ENCODE measurements around the gene CDK5R2.

CDK5R2 gene

DNA sequence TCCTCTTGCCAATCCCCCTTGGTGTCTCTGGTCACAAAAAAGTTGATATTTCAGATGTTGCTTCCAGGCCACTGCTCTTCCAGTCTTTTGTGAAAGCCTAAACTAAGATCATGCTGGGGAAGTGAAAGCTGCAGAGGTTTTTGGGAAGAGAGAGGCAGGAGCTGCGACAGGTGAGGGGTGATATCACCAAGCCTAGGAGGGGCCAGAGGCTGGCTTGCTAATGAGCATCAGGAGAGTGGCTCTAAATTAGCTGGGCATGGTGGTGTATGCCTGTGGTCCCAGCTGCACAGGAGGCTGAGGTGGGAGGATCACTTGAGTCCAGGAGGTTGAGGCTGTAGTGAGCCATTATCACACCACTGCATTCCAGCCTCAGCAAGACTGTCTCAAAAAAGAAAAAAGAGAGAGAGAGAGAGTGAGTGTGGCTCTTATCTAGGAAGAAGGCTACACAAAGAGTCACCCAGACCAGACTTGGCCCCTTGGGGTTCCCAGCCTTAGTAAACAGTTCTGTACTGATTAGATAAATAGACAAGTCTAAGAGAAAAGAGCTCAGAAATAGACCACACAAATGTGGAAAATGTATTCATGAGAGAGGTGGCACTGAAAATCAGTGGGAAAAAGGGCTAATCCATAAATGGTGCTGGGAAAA lies 14.6 kb upstream of the CDK5R2 start:
- H3K4me3 ChIP-seq (ENCODE audit: low read depth, low read length), result no peak overlapping the region
- TF ChIP-seq, protein P1, sequence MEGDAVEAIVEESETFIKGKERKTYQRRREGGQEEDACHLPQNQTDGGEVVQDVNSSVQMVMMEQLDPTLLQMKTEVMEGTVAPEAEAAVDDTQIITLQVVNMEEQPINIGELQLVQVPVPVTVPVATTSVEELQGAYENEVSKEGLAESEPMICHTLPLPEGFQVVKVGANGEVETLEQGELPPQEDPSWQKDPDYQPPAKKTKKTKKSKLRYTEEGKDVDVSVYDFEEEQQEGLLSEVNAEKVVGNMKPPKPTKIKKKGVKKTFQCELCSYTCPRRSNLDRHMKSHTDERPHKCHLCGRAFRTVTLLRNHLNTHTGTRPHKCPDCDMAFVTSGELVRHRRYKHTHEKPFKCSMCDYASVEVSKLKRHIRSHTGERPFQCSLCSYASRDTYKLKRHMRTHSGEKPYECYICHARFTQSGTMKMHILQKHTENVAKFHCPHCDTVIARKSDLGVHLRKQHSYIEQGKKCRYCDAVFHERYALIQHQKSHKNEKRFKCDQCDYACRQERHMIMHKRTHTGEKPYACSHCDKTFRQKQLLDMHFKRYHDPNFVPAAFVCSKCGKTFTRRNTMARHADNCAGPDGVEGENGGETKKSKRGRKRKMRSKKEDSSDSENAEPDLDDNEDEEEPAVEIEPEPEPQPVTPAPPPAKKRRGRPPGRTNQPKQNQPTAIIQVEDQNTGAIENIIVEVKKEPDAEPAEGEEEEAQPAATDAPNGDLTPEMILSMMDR (IDR thresholded peaks at IDR 0.05; ENCODE audit: low read depth, low read length), result no peak

- H3K4me3 ChIP-seq (ENCODE audit: low read depth, low read length), result no peak overlapping the region
- TF ChIP-seq, protein P1 (IDR thresholded peaks at IDR 0.05; ENCODE audit: low read depth, low read length), result no peak
Measured at GRCh38 chr2:218946621-218947020, 12.8 kb upstream of the CDK5R2 start.

DNA sequence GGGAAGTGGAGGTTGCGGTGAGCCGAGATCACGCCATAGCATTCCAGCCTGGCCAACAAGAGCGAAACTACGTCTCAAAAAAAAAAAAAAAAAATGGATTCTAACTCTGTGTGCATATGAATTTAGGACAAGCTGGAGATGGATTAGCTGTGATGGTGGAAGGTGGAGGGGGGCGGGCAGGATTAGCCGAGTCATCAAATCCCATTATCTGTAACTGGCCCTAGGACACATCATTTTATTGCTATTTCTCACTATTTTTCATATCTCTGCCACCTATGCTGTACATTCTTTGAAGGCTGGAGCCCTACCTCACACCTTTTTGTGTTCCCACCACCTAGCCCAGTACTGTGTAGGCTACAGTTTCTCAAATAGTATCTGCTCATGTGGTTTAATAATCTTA lies 7.3 kb upstream of the CDK5R2 start:
- TF ChIP-seq, protein P1 (IDR thresholded peaks at IDR 0.05; ENCODE audit: low read depth, low read length), result no peak
- no peak overlapping the region for H3K4me3 ChIP-seq (ENCODE audit: low read depth, low read length)

DNA sequence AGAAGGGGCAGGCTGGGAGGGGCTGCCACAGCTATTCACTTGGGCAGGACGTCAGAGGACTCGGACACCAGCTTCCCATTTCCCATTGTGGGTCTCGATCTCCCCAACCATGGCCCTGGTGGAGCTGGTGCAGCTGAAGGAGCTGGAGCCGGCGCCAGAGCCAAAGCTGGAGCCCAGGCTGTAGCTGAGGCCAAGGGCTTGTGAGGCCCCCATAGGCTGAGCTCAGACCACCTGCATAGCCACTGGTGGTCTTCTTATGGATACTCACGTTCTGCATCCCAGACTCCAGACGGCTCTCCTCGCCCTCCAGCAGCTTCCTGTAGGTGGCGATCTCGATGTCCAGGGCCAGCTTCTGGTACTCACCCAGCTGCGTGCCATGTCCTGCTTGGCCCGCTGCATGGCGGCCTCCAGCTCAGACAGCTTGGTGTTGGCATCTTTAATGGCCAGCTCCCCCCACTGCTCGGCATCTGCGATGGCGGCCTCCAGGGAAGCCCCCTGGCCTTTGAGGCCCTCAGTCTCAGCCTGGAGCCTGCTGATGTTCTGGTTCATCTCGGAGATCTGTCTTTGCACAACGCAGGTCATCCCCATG lies 6.0 kb upstream of the CDK5R2 start:
- H3K4me3 ChIP-seq (ENCODE audit: low read depth, low read length), result no peak overlapping the region
- TF ChIP-seq, protein P1 (IDR thresholded peaks at IDR 0.05; ENCODE audit: low read depth, low read length), result no peak

DNA sequence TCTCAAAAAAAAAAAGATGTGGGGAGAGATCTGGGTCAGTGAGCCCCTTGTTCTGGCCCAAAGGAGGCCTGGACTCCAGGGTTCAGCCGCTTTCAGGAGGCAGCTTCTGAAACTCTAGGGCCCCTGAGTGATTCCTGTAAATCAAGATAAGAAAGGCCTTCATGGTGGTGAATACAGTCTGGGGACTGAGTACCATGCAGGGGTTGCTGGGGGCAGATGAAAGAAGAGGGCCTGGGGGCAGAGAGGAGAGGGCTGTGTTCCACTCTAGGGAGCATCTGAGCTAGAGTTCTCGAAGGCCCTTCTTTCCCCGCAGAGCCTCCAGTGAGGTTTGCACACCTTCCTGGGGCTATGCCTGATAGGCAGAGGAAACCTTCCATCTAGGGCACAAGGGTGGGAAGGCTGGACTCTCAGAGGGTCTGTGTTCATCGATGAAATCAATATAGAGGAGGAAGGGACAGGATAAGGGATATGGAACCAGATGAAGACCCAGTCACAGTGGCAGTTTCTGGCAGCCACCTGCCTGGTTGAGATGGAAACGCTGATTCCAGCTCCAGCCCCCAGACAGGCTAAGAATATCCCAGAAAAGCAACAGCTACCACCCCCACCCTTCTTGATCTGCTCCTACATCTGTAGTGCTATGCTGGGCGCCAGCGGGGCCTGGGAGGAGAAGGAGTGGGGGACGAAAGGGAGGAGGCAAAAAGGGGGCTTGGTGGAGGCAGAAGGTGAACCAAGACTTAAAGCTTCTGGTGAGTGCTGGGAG lies 4.7 kb upstream of the CDK5R2 start:
- TF ChIP-seq, protein P1 (IDR thresholded peaks at IDR 0.05; ENCODE audit: low read depth, low read length), result no peak

GRCh38 chr2:218956039-218956438 lies 3.4 kb upstream of the CDK5R2 start:
- no peak overlapping the region for H3K4me3 ChIP-seq (ENCODE audit: low read depth, low read length)
- TF ChIP-seq, protein P1 (IDR thresholded peaks at IDR 0.05; ENCODE audit: low read depth, low read length), result no peak

More for the DNA sequence above, 4.7 kb upstream of the CDK5R2 start:
- H3K4me3 ChIP-seq (ENCODE audit: low read depth, low read length), result no peak overlapping the region

DNA sequence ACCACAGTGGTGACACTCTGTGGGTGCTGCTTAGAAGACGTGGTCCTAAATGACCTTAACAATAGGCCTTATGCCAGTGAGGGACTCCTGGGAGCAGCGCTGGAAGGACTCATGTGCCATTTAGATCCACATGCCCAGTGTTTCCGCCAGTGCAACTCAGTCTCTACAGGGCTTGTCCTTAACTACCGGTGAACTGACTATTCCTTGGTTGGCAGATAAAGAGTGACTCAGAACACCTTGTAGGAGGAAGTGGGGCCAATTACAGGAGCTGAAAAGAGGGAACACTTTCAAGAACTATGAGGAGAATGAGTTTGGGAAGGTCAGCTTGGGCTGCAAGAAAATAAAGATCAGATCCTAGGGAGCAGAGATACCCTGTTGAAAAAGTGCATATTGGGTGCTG lies 1.8 kb upstream of the CDK5R2 start:
- no peak overlapping the region for H3K4me3 ChIP-seq (ENCODE audit: low read depth, low read length)
- TF ChIP-seq, protein P1 (IDR thresholded peaks at IDR 0.05; ENCODE audit: low read depth, low read length), result no peak

All from WI38 (cell line).